PC-3 (cell line): Measurements from ENCODE around the gene ZNF595. TPM values are rescaled to one million over a fixed set of nuclear protein-coding genes. Genes with fewer than 3 reads are reported as not detected.
"Not testable (repeated sequence)": the region's sequence is repeated elsewhere in the genome, so short reads cannot be mapped to it uniquely, and the experiment has no call there.

ENCODE experiments used
- ATAC-seq: fragments of 200-7000 bp; cut with Tn5 transposase; 2 replicates; pipeline ENCODE4 v1.9.1; 2020; ENCODE audit warnings: mild to moderate bottlenecking, moderate library complexity
- BruUV-seq: library from RNA; stranded (reverse); fragments of 400-500 nt; replicated peaks from 2 replicates; lab custom pipeline; 2021; lab: Mats Ljungman, UMichigan
- CTCF ChIA-PET: fragments of 300-600 bp; sonication (Branson Sonifier 250); formaldehyde crosslinking; loops from one replicate; lab custom pipeline; 2022; ENCODE audit warnings: antibody characterized with exemption; lab: Charles Lee
- POLR2A ChIA-PET: fragments of 300-600 bp; sonication (Branson Sonifier 250); formaldehyde crosslinking; loops from one replicate; lab custom pipeline; 2022; ENCODE audit warnings: antibody characterized with exemption; ENCODE audit not compliant: unreplicated experiment; lab: Charles Lee
- DNase-seq: peaks from one replicate; pipeline ENCODE4 v3.0.0-alpha.2; 2015
- H2AFZ ChIP-seq: fragments of 300-600 bp; sonication (generic); 2 replicates; pipeline ENCODE4 v1.6.0; 2016; ENCODE audit warnings: antibody characterized with exemption, low read length
- H3F3A ChIP-seq: fragments of 300-600 bp; sonication (generic); one replicate; pipeline ENCODE4 v1.6.0; 2017; ENCODE audit warnings: antibody characterized with exemption, low read length, control low read depth, mild to moderate bottlenecking; ENCODE audit not compliant: unreplicated experiment
- H3K27ac ChIP-seq: fragments of 300-600 bp; sonication (generic); 2 replicates; pipeline ENCODE4 v1.5.1; 2016; ENCODE audit warnings: mild to moderate bottlenecking, low read length
- H3K27me3 ChIP-seq: fragments of 300-600 bp; sonication (generic); 2 replicates; pipeline ENCODE4 v1.6.1; 2016; ENCODE audit warnings: low read length, mixed read lengths
- H3K36me3 ChIP-seq: fragments of 300-600 bp; sonication (generic); 2 replicates; pipeline ENCODE4 v1.6.1; 2016; ENCODE audit warnings: low read depth, mixed run types, low read length, mixed read lengths
- H3K4me1 ChIP-seq: fragments of 300-600 bp; sonication (generic); 2 replicates; pipeline ENCODE4 v1.5.1; 2016; ENCODE audit warnings: low read length; ENCODE audit not compliant: insufficient read depth
- H3K4me2 ChIP-seq: fragments of 300-600 bp; sonication (generic); 2 replicates; pipeline ENCODE4 v1.6.0; 2016; ENCODE audit warnings: low read length
- H3K4me3 ChIP-seq: fragments of 300-600 bp; sonication (generic); 2 replicates; pipeline ENCODE4 v1.5.1; 2016; ENCODE audit warnings: mild to moderate bottlenecking, low read length, mixed read lengths
- H3K79me2 ChIP-seq: fragments of 300-600 bp; sonication (generic); 2 replicates; pipeline ENCODE4 v1.6.1; 2017; ENCODE audit warnings: low read length, mixed read lengths
- H3K9ac ChIP-seq: fragments of 300-600 bp; sonication (generic); 2 replicates; pipeline ENCODE4 v1.6.0; 2016; ENCODE audit warnings: mild to moderate bottlenecking, low read length
- H3K9me2 ChIP-seq: fragments of 300-600 bp; sonication (generic); replicated peaks from 2 replicates; pipeline ENCODE4 v1.6.1; 2016; ENCODE audit warnings: mixed run types, low read length, mixed read lengths
- H3K9me3 ChIP-seq: fragments of 300-600 bp; sonication (generic); 2 replicates; pipeline ENCODE4 v1.6.1; 2016; ENCODE audit warnings: low read length, mixed read lengths
- H4K20me1 ChIP-seq: fragments of 300-600 bp; sonication (generic); 2 replicates; pipeline ENCODE4 v1.6.1; 2016; ENCODE audit warnings: low read length, mixed read lengths
- intact Hi-C: fragments of 100-400 bp; cut with micrococcal nuclease; formaldehyde crosslinking; loops from 2 replicates; pipeline ENCODE4 v1.9.0; 2023
- total RNA-seq: library from RNA; depleted of rRNA; stranded (reverse); fragments of >200 nt; gene quantifications from 2 replicates; pipeline ENCODE4 v1.2.3, GENCODE V29; 2014

ZNF595 gene
- total RNA-seq, 1 experiment from 2014 or later, result 7.4 TPM

DNA sequence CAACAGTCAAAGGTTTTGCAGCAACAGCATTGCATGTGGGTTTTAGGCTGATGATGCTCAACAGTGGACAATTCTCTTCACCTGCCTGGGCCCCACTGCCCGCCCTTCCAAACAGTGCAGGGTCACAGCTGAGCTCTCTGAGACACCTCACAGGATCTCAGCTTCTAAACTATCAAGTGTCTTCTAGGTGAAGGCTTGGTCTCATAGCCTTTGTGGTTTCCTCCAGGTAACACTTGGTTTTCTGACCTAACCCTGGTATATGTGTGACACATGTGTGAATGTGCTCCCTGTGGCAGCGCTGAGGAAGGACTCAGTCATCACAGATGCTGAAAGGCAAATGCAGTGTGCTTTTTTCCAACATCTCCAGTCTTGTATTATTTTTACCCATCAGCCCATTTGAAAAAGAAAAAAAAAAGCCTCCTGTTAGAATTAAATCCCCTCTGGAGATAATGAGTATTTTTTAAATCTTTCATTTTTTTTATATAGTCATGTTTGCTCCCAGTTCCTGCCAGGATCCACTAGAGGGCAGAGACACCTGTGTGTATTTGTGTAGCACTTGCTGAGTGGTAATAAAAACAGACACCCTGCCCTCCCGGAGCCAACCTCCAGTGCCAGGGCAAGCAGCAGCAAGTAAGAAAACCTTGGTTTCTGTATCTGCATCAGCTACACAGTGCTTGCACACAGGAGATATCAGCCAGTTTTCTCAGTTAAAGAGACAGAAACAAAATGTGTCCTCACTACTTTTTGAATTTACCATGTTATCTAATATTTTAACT, 24.2 kb upstream of the ZNF595 start:
- H3K79me2 ChIP-seq, H3F3A ChIP-seq, ATAC-seq, H3K4me3 ChIP-seq, H4K20me1 ChIP-seq, CTCF ChIA-PET, H3K27me3 ChIP-seq, H3K4me1 ChIP-seq, DNase-seq, H3K36me3 ChIP-seq, H2AFZ ChIP-seq, H3K9ac ChIP-seq, BruUV-seq, H3K9me3 ChIP-seq, H3K4me2 ChIP-seq, H3K27ac ChIP-seq, POLR2A ChIA-PET, H3K9me2 ChIP-seq, intact Hi-C loops: not testable (repeated sequence)

DNA sequence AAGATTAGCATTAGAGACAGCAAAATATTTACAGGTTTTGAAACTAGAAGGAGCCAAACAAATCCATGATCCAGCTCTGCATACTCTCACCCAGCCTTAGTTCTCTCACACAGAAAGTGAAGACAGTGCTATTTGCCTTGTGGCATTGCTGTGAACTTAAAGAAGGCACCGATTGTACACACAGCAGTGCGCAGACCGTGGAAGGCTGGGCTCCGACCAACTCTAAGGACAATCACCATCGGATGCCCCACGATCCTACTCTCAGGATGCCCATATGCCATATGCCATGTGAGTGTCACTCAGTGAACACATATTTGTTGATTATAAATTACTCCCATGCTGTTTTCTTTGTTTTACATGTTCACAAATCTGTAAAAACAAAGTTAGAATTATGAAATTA, 19.8 kb upstream of the ZNF595 start:
- H3K36me3 ChIP-seq, H3K9me3 ChIP-seq, H3K9ac ChIP-seq, POLR2A ChIA-PET, intact Hi-C loops, ATAC-seq, H3K9me2 ChIP-seq, BruUV-seq, H3K79me2 ChIP-seq, H3F3A ChIP-seq, H4K20me1 ChIP-seq, DNase-seq, CTCF ChIA-PET, H3K27me3 ChIP-seq, H3K4me2 ChIP-seq, H3K27ac ChIP-seq, H3K4me3 ChIP-seq, H3K4me1 ChIP-seq, H2AFZ ChIP-seq: not testable (repeated sequence)

- POLR2A ChIA-PET, BruUV-seq, CTCF ChIA-PET, H3K36me3 ChIP-seq, H3K4me3 ChIP-seq, ATAC-seq, H3F3A ChIP-seq, H4K20me1 ChIP-seq, H3K27me3 ChIP-seq, H3K4me1 ChIP-seq, H3K4me2 ChIP-seq, H2AFZ ChIP-seq, H3K9ac ChIP-seq, H3K79me2 ChIP-seq, H3K27ac ChIP-seq, H3K9me3 ChIP-seq, intact Hi-C loops, H3K9me2 ChIP-seq: not testable (repeated sequence)
- peak; percentile 1 for DNase-seq
These were observed 16.3 kb upstream of the ZNF595 start for GRCh38 chr4:36559-37415.

GRCh38 chr4:38202-38601, 14.9 kb upstream of the ZNF595 start:
- H3K4me1 ChIP-seq, H3K27ac ChIP-seq, H4K20me1 ChIP-seq, H3K4me3 ChIP-seq, CTCF ChIA-PET, H3K79me2 ChIP-seq, H3K36me3 ChIP-seq, H3K9me2 ChIP-seq, H3F3A ChIP-seq, ATAC-seq, H2AFZ ChIP-seq, intact Hi-C loops, H3K27me3 ChIP-seq, H3K4me2 ChIP-seq, BruUV-seq, DNase-seq, H3K9me3 ChIP-seq, POLR2A ChIA-PET, H3K9ac ChIP-seq: not testable (repeated sequence)

GRCh38 chr4:43375-43774, 9.7 kb upstream of the ZNF595 start:
- ATAC-seq, H4K20me1 ChIP-seq, H3K4me1 ChIP-seq, BruUV-seq, H3K27ac ChIP-seq, H3K9me3 ChIP-seq, POLR2A ChIA-PET, H3K9ac ChIP-seq, DNase-seq, H3F3A ChIP-seq, intact Hi-C loops, H3K4me3 ChIP-seq, CTCF ChIA-PET, H3K36me3 ChIP-seq, H3K9me2 ChIP-seq, H2AFZ ChIP-seq, H3K27me3 ChIP-seq, H3K79me2 ChIP-seq, H3K4me2 ChIP-seq: not testable (repeated sequence)

GRCh38 chr4:51253-51652, 1.9 kb upstream of the ZNF595 start:
- POLR2A ChIA-PET, CTCF ChIA-PET, H3K27ac ChIP-seq, BruUV-seq, H3K4me2 ChIP-seq, H2AFZ ChIP-seq, H3K36me3 ChIP-seq, H3K9ac ChIP-seq, H3K4me3 ChIP-seq, DNase-seq, H3K9me2 ChIP-seq, intact Hi-C loops, H3F3A ChIP-seq, H3K9me3 ChIP-seq, H3K79me2 ChIP-seq, H3K4me1 ChIP-seq, H3K27me3 ChIP-seq, H4K20me1 ChIP-seq, ATAC-seq: not testable (repeated sequence)
